NCI-H1048 (cell line): ENCODE results near the gene CTSZ.

Experiments
- DNase-seq: peaks from one replicate; lab custom pipeline; 2025; lab: John Stamatoyannopoulos, UW

CTSZ gene

DNA sequence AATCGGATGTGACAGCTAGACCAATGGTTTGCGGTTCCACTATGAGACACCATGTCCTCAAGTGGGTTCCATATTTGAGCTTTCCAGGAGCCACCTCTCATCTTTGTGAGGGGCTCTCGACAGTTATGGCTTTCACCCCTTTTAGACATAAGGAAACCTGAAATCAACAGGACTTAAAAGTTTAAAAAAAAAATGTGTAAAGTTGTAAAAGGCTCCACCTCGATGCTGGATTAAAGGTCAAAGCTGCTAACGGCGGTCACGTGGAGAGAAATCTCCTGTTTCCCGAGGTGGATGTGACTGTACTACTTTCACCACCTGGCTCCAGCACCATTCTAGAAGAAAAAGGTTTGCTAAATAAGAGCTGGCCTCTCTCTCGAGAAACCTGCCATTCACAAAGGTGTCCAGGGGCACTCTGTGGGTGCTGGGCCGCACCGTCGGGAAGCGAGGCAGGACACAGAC is 24.5 kb upstream of the CTSZ start:
- DNase-seq, result no peak

DNA sequence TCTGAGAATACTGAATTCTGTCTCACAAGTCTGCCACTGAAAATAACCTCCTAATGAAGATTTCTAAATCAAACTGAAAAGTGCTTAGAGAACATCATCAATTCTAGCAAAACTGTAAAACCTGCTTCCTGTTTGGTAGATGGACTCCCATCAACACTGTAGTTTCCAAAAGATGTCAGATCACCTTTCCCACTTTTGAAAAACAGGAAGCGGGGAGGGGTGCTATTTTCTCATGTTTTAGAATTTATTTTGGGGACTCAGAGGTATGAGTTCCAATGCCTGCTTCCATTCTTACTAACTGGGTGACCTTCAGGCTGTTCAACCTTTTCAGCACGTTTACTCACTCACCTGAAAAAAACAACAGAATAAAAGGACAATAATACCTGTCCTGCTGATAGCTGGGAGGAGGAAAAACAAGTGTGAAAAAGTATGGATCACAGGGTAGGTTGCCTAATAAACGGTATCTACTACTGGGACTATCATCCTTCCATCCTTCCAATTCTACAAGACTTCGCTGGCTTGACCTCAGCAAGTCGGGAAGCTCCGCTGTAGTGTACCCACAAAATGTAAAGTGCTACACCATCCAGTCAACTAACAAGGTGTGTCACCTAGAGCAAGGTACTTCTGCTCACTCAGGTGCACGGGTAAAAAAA is 24.0 kb upstream of the CTSZ start:
- DNase-seq, result no peak

DNA sequence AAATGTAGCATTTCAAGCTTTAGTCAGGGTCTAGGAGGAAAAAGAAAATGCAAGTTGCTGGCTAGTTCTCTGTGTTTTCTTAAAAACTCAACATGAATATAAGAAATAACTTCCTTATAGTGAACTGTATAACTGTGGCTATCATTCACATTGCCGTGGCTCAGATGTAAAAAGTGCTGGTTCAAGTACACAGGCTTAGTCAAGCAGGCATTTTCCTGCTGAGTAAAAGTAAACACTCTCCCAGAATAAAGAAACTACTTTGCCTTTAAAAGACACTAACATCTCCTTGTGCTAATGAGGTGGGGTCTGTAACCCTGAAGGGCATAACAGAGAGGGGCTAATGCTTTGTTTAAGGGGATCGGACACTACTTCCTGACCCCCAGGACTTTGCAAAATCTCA is 21.8 kb upstream of the CTSZ start:
- DNase-seq, result no peak

DNA sequence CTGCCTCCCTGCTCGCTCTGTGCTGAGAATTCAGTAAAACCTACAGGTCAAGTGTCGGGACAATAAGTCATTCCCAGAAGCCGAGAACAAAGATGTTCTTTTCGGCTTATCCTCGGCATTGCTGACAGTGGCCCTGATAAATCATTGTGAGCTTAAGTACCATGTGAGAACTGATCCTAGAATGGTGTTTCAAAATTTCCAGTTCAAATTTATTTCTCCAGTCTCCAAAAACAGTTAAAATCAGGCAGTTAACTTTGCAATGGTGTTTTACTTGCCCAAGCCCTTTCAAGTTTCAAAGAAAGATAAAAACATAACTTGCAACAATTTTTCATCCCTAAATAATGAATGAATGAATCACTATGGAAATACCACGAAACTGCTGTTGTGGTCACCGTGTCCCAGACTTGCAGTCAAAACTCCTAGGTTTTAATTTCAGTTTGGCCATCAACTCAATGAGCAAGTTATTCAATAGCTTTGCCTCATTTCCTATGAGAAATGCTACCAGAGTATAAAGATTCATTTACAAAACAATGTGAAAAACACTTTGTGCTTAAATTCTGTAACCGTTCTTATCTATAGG is 20.8 kb upstream of the CTSZ start:
- no peak for DNase-seq

DNA sequence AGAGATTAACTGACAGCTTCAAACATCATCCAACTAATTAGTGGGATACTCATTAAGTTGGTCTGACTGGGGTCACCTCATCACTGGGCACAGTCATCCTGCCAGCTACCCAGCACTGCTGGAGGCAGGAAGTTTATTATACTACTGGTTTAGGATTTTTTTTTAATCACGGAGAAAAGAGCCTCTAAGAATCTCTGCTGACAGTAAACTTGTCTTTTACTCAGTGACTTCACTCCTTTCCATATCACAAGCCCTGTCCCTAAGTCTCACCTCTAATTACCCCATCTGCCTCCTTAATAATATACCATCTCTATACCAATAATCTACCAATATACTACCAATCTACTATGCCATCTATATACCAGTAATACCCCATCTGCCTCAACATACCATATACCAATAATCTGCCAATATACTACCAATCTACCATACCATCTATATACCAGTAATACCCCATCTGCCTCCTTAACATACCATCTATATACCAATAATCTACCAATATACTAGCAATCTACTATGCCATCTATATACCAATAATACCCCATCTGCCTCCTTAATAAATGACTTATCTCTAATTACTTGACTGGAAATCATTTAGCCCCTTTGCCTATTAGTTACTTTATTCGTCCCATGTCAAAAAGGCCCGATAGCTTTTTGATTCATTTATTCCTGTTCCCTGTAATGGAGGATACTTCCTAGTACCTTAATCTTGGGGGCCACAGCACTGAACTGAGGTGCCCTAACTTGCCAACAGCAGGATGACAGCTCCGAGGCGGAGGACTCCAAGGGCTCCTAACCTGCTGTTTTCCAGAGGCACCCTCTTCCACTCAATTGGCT is 20.1 kb upstream of the CTSZ start:
- no peak for DNase-seq

DNA sequence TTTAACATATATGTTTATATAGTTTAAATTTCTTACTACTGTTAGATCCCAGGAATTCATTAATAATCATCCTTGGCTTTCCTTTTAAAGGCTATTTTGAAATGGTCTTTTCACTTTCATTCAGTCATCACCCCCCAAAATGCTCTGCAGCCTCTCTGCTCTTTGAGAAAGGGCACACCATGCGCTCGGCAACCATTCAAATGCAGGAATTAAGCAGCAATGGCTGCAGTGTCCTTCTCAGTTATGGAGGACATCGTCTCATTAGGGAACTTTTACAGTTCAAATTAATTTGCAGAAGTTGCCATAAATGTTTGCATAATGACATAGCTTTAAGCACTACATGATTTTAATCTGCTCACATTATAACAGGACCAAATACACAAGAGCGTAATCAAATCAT is 18.5 kb upstream of the CTSZ start:
- DNase-seq, result no peak

DNA sequence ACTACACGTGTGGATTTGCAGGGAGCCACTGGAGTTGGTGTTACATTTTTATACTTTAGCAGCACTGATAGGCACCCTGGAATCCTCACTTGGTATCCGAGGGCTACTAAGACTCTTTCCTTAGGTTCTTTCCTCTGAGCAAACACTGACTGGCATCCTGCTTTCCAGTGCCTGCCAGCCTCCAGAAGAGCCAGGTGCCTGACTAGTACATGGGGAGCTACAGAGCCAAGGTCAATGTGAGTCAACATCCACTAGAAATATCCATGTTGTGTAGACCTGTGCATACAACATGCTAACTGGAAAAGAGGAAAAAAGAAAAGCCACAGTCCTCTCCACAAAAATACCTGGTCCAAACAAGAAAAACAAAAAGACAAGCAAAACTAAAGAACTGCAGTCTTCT is 18.0 kb upstream of the CTSZ start:
- no peak for DNase-seq

DNA sequence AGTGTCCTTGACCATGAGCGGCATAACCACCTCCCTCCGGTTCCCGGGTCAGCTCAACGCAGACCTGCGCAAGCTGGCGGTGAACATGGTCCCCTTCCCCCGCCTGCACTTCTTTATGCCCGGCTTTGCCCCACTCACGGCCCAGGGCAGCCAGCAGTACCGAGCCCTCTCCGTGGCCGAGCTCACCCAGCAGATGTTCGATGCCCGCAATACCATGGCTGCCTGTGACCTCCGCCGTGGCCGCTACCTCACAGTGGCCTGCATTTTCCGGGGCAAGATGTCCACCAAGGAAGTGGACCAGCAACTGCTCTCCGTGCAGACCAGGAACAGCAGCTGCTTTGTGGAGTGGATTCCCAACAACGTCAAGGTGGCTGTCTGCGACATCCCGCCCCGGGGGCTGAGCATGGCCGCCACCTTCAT is 17.1 kb upstream of the CTSZ start:
- no peak for DNase-seq

DNA sequence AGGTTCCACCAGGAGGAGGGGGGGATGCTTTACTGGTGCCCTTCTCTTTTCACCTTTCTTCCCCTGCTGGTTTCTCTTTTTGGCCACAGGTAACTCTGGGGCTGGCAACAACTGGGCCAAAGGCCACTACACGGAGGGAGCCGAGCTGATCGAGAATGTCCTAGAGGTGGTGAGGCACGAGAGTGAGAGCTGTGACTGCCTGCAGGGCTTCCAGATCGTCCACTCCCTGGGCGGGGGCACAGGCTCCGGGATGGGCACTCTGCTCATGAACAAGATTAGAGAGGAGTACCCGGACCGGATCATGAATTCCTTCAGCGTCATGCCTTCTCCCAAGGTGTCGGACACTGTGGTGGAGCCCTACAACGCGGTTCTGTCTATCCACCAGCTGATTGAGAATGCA is 16.6 kb upstream of the CTSZ start:
- DNase-seq, result no peak

DNA sequence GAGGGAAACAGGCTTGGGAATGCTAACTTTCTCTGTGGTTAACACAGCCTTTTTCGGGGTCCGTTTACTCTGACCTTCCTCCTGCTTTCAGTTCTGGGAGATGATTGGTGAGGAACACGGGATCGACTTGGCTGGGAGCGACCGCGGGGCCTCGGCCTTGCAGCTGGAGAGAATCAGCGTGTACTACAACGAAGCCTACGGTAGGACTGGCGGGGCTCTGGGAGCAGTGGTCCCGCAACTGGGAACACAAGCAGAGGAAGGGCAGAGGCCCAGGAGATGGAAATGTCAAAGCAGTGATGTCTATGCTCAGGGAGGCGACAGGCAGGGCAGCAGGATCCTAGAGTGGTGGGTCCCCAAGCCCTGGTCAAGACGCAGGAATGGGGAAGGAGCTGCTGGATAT is 15.7 kb upstream of the CTSZ start:
- DNase-seq, result no peak

DNA sequence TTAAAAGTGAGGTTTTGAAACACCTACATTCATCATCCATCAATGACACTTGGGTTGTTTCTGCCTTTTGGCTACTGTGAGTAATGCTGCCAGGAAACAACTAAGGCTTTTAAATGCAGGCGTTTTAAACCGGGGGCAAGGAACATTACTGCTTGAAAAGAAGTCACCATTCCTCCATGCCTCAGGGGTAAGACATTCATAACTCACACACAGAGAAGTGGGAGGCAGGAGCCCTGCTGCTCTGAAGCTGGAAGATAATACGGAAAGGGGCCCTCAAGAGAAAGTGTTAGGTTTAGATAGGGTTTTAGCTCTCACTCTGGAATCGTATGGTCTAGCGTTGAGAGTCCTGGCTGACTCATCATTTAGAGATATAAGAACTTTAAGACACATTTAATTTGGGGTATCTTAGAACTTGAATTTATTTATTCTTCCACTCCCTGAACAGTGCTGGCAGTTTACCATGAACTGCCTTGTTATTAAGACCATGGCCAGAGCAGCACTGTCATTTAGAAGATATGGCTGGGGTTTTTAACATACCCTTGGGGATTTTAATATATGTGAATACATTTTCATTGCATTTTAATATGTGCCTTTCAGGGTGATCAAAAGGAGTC is 14.0 kb upstream of the CTSZ start:
- no peak for DNase-seq

DNA sequence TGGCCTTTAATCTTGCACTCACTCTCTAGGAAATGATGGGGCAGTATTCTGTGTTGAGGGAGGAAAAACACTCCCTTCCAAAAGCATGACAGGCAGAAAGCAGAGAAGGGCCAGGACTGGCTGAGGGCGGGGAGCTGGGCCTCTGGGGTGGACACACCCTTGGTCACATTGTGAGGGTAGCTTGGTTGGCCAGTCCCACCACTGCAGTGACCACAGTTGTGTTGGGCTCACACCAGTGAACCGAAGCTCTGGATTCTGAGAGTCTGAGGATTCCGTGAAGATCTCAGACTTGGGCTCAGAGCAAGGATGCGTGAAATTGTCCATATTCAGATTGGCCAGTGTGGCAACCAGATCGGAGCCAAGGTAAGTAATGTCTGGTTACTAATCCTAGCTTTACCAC is 12.2 kb upstream of the CTSZ start, which contains the start of gene TUBB1:
TSS of gene TUBB1 (plus strand) at position 213 of the 400 bp plus-strand sequence. CDS start at position 307, 94 bp downstream.
- DNase-seq, result no peak

DNA sequence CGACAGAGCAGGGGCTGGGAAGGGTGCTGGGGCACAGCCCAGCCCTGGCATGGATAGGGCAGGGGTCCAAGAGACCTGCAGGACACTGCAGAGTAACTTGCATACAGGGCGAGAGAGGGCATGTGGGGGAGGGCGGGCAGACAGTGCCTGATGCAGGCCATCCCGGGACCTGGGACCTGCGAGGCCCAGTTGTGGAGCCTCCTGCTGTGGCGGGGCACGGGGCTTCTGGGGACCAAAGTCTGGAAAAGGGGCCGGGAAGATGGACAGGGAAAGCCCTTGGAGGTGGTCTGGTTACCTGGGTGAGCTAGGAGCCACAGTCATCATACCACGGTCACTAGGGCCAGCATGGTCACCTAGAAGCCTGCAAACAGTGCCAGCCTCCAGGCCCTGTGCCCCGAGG is 11.8 kb upstream of the CTSZ start:
- no peak for DNase-seq

DNA sequence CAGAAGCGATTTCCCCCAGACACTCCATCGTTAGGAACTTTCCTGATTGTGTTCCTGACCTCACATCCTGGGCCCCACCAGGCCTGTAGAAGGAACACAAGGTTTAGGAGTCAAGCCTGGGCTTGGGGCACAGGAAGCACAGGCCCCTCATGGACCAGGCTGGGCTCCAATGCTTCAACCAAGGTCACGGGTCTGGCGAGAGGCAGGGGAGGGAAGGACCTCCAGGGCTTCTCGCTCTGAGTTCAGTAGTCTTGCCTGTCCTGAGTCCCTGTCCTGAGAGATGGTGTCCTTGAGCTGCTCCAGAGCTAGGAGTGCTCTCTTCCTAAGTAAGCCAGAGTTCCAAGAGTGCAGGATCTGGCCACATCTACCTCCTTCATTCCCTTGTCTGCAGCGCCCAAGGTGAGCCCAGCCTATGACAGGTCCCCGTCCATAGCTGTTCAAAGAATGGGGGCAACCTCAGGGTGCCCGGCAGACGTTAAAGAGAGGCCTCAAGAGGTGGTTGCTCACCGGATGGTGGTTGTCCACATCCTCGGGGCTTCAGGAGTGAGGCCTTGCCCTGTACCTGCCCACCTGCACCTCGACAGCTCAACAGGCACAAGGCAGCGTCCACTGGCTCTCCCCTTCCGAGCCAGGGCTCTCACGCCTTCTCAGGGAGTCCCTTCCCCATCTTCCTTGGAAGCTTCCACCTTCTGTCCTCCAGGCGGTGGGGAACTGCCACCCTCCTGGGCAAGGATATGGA is 10.6 kb upstream of the CTSZ start:
- DNase-seq, result no peak

DNA sequence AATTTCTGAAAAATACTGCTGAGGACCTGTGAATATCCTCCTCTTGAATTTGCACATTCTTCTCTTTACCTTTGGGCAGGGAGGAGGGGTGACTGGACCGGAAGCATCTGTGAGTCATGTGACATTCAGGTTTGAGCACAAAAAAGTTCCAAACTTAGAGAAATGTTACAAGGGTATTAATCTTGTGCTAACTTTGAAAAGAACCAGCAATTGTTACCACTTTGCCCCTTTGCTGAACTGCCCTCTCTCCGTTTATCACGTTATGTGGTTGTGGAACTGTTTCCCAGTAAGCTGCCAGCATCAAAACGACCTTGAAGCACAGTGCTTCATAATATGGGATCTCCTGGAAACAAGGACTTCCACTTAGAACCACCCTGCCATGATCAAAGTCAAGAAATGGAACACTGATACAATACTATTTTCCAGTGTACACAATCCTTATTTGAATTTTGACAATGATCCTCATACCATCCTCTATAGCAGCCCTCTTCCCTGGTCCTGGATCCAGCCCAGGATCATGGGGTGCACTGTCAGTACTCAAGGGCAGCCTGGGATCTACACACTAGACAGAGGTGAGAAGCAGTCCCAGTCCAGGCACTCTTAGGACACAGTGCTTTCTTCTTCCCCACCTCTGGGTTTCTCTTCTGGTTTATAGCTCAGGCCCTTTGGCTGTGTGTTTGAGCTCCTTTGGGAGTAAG is 9.9 kb upstream of the CTSZ start:
- DNase-seq, result no peak

DNA sequence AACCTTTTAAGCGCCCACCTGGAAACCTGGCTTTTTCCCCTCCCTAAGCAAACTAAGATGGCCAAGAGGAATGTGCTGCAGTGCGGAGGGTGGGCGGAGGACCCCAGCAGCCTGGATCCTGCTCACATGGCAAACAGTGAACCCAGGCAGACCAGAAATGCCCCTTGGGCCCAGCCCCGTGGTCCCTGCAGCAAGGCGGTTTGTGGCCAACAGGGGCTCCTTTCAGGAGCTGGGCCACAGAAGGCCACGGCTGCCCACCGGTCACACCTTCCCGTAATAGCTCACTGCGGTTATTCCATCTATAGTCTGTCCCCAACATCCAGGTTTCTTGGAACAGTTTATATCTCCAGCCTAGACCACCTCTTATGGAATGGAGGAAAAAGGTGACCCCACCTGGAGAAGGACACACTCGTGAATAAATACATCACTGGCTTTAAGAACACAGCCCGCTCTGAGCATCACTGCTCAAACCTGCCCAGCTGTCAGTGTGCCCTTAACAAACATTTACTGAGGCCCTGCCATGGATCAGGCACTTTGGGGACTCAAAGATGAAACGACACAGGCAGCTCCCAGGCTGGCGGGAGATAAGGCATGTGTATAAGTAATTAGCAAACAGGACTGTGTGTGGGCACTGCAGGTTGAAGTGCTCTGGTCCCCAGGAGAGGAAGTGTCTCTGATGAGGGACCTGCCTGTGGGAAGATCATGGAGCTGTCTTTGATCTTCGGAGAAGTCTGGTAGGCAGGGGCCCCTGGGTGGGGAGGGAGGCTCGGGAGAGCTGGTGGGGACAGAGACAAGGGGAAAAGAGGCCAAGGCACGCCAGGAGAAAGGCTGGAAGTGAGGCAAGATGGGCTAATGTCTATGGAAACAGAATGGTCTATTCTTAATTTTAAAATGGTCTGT is 9.0 kb upstream of the CTSZ start:
- DNase-seq, result no peak

DNA sequence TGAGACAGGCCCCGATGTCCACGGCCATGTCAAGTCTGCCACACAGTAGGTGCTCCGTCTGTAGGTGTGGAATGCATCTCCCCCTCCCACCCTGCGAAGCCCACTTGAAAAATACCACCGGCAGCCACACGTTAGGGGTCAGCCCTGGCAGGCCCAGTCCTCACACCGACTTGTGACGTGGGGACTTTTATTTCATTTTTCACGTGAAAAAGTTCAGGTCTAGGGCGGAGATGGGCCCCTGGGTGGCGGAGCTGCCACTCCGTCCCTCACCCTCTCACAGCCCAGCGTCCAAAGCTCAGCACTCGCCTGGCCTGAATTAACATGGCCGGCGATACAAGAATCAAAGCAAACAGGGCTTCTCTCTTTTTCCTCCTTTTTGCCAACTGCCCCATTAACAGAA is 8.4 kb upstream of the CTSZ start:
- DNase-seq, result no peak

DNA sequence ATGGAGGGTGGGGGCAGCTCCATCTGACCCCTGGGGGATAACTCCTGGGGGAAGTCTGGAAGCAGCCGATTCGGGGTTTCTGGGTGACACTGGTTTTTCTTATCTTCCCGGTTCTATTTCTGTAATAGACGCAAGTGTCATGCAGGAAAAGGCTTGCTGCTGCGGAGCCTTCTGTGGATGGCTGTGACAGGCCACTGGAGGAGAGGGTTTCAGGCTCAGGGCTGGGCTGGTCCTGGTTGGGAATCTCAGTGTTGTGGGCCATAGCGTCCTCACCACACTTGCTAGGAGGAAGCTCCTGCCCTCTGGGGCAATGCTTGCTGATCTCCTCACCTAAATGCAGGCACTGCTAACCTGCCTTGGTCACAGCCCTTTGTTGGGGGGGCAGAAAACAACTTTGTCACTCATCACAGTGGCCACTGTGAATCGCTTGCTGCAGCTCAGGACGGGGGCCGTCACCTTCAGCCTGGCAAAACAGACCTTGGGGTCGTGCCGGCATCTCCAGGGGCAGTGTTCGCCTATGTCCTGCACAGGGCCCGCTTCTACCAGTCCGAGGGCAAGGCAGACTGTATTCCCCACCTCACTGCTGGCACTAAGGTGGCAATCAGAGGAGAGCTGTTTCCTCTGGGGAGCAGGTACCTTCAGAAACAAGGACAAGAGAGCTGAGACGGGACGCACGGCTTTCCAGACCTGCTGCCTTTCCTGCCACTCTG is 7.8 kb upstream of the CTSZ start:
- DNase-seq, result no peak

DNA sequence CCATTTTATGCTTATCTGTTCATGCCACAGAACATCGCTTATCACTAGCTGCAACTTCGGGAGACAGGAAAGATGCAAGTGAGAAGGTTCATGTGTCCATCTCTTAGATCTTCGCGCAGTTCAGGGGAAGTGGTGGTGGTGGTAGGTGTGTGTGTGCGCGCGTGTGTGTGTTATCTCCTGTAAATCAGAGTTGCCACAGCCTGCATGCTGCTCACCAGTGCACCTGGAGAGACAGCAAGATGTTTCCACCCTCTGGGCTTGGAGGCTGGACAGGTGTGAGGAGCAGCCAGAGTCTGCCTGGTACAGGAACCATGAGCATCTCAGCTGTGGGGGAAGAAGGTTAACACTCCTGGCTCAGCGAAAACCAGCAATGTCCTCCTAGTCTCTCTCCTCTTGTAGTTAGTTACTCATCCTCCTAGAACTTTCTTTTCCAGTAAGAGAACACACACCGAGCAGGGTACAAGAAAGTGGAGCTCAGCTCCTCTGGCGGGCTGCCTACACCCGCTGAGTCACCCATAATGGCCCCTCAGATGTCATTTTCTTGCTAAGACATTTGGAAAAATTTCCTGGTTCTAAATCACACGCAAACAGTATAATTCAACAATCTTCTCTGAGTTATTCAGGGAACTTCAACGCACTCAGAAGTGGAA is 7.0 kb upstream of the CTSZ start:
- no peak for DNase-seq
